Sigmoid colon (tissue), 7 donors: ENCODE data around the gene NUP42. TPM values are rescaled to one million over a fixed set of nuclear protein-coding genes. Genes with fewer than 3 reads are reported as not detected.
"Not testable (repeated sequence)": the region's sequence is repeated elsewhere in the genome, so short reads cannot be mapped to it uniquely, and the experiment has no call there.

Experiments used
- DNase-seq: peaks from one replicate; pipeline ENCODE4 v3.0.0-alpha.2; 2019
- H3K27ac ChIP-seq, 4 donors: fragments of 200-600 bp; sonication (generic); one replicate each; pipeline ENCODE4 v1.5.1; 2016 to 2019; ENCODE audit warnings: mild to moderate bottlenecking in 1 of 4
- H3K27me3 ChIP-seq, 3 donors: fragments of 200-600 bp; sonication (generic); one replicate each; pipeline ENCODE4 v1.5.1; 2019; ENCODE audit warnings: mild to moderate bottlenecking in 1 of 3
- H3K36me3 ChIP-seq, 4 donors: fragments of 200-600 bp; sonication (generic); one replicate each; pipeline ENCODE4 v1.5.1; 2016 to 2019
- H3K4me1 ChIP-seq, 4 donors: fragments of 200-600 bp; sonication (generic); one replicate each; pipeline ENCODE4 v1.5.1; 2017 to 2019
- H3K4me3 ChIP-seq, 4 donors: fragments of 200-600 bp; sonication (generic); one replicate each; pipeline ENCODE4 v1.5.1; 2017 to 2019; ENCODE audit warnings: mild to moderate bottlenecking in 2 of 4, moderate library complexity in 1 of 4
- H3K9me3 ChIP-seq, 4 donors: fragments of 200-600 bp in 3 of 4; sonication (generic) in 3 of 4; one replicate each; pipeline versions ENCODE4 v1.5.1 to v1.6.1; 2013 to 2019
- CTCF ChIP-seq, 4 experiments: fragments of 450-650 bp in 3 of 4; fragments of 200-600 bp in 1 of 4; IDR thresholded peaks; one replicate each; pipeline ENCODE4 v1.5.1; 2016 to 2019; ENCODE audit warnings: antibody characterized with exemption in 4 of 4, mild to moderate bottlenecking in 3 of 4, moderate library complexity in 2 of 4
- EP300 ChIP-seq, 4 donors: sonication (generic); formaldehyde crosslinking; IDR thresholded peaks; one replicate each; pipeline ENCODE4 v1.6.1; 2017; ENCODE audit warnings: antibody characterized with exemption in 4 of 4
- POLR2A ChIP-seq, 2 donors: fragments of 450-650 bp; IDR thresholded peaks; one replicate each; pipeline ENCODE4 v1.6.1; 2016; ENCODE audit warnings: antibody characterized with exemption in 2 of 2, mild to moderate bottlenecking in 2 of 2, moderate library complexity in 2 of 2
- POLR2AphosphoS5 ChIP-seq, 4 donors: sonication (generic); formaldehyde crosslinking; IDR thresholded peaks; one replicate each; pipeline ENCODE4 v1.6.1; 2017; ENCODE audit warnings: antibody characterized with exemption in 4 of 4
- WGBS, 2 donors: extraction: QIAGEN DNeasy Blood & Tissue Kit; methylation state at CpG; one replicate each; pipeline ENCODE4 v1.1.7; 2013; 5-methylcytosine and 5-hydroxymethylcytosine counted together
- intact Hi-C: fragments of 100-400 bp; cut with DNase I; formaldehyde crosslinking; loops from one replicate; pipeline ENCODE4 v1.15.1; 2023
- polyA plus RNA-seq, 3 donors: library from polyadenylated mRNA; stranded (reverse); fragments of 200-250 nt; gene quantifications; one replicate each; pipeline ENCODE4 v1.2.3, GENCODE V29; 2013
- total RNA-seq, 4 donors: library from RNA; depleted of rRNA; stranded (reverse); fragments of >200 nt; gene quantifications; one replicate each; pipeline ENCODE4 v1.1.0, GENCODE V29; 2016
- donor health status: healthy with polysubstance abuse.
- donor health status: Bipolar disorder and iron deficiency.
- donor health status: healthy.

The NUP42 gene
- total and polyA plus RNA-seq, 7 donors = 22.2 to 47.9 (median 35.4) TPM

- no peaks in the 10 kb centered on the region for H3K36me3 ChIP-seq
- WGBS, 2 donors = 42 to 56% methylated on average over 5 of the region's 5 CpGs
- no peaks in the 10 kb centered on the region for H3K9me3 ChIP-seq
- H3K27me3 ChIP-seq = no peaks in the 10 kb centered on the region
- no peak overlapping the region for H3K4me3 ChIP-seq
- no peak for DNase-seq
- TF ChIP-seq CTCF (IDR thresholded peaks at IDR 0.05) = no peak
- no peak for TF ChIP-seq POLR2A (IDR thresholded peaks at IDR 0.05)
- no peak for TF ChIP-seq EP300 (IDR thresholded peaks at IDR 0.05)
- TF ChIP-seq POLR2AphosphoS5 (IDR thresholded peaks at IDR 0.05) = no peak
- no peak overlapping the region for H3K27ac ChIP-seq
- H3K4me1 ChIP-seq = no peaks in the 10 kb centered on the region
- intact Hi-C loops = no loop called here
Observed at GRCh38 chr7:23222439-23223030, 40.7 kb downstream of the NUP42 start.

- H3K27me3 ChIP-seq, H3K36me3 ChIP-seq, intact Hi-C loops, H3K27ac ChIP-seq, H3K4me3 ChIP-seq, H3K4me1 ChIP-seq, DNase-seq, H3K9me3 ChIP-seq: not testable (repeated sequence)
- 78 to 80% methylated on average over 4 of the region's 4 CpGs for WGBS, 2 donors
Observed at GRCh38 chr7:23224364-23224763, 42.5 kb downstream of the NUP42 start.

GRCh38 chr7:23226844-23227450 is 45.1 kb downstream of the NUP42 start:
- DNase-seq = no peak
- Histone ChIP-seq H3K36me3 (no peaks in the 10 kb centered on the region), H3K27ac (no peak overlapping the region), H3K27me3 (no peaks in the 10 kb centered on the region), H3K4me3 (no peak overlapping the region), H3K9me3 (peaks cover 0 to 6% (median 2%) of the 10 kb centered on the region in 4 donors), H3K4me1 (no peaks in the 10 kb centered on the region)
- TF ChIP-seq POLR2A (IDR thresholded peaks at IDR 0.05) = no peak
- TF ChIP-seq POLR2AphosphoS5 (IDR thresholded peaks at IDR 0.05) = no peak
- TF ChIP-seq CTCF (IDR thresholded peaks at IDR 0.05) = no peak
- TF ChIP-seq EP300 (IDR thresholded peaks at IDR 0.05) = no peak
- WGBS, 2 donors = 34 to 62% methylated on average over 4 of the region's 4 CpGs
- intact Hi-C loops = no loop called here

- 96 to 99% methylated on average over 2 of the region's 2 CpGs for WGBS, 2 donors
- intact Hi-C loops = no loop called here
- Histone ChIP-seq H3K27me3 (no peaks in the 10 kb centered on the region), H3K27ac (no peak overlapping the region), H3K4me3 (no peak overlapping the region), H3K9me3 (peaks cover 0 to 6% (median 2%) of the 10 kb centered on the region in 4 donors), H3K4me1 (no peaks in the 10 kb centered on the region), H3K36me3 (no peaks in the 10 kb centered on the region)
- DNase-seq = no peak
- no peak for TF ChIP-seq POLR2A (IDR thresholded peaks at IDR 0.05)
- TF ChIP-seq EP300 (IDR thresholded peaks at IDR 0.05) = no peak
- TF ChIP-seq POLR2AphosphoS5 (IDR thresholded peaks at IDR 0.05) = no peak
- no peak for TF ChIP-seq CTCF (IDR thresholded peaks at IDR 0.05)
Observed at GRCh38 chr7:23228412-23228811, 46.6 kb downstream of the NUP42 start.

GRCh38 chr7:23230641-23231101 is 48.8 kb downstream of the NUP42 start:
- no peak overlapping the region for H3K27ac ChIP-seq
- H3K27me3 ChIP-seq = no peaks in the 10 kb centered on the region
- no peaks in the 10 kb centered on the region for H3K36me3 ChIP-seq
- no peak overlapping the region for H3K4me3 ChIP-seq
- 77% methylated on average over 6 of the region's 6 CpGs for WGBS, 2 donors
- peaks cover 0 to 6% (median 2%) of the 10 kb centered on the region in 4 donors for H3K9me3 ChIP-seq
- DNase-seq = no peak
- TF ChIP-seq EP300 (IDR thresholded peaks at IDR 0.05) (no peak), CTCF (IDR thresholded peaks at IDR 0.05) (no peak), POLR2A (IDR thresholded peaks at IDR 0.05) (no peak), POLR2AphosphoS5 (IDR thresholded peaks at IDR 0.05) (no peak)
- no peaks in the 10 kb centered on the region for H3K4me1 ChIP-seq
- intact Hi-C loops = no loop called here
